IMR-90 (cell line): ENCODE results near the gene AKNA.

Source experiments
- CEBPB ChIP-seq: IDR thresholded peaks from 2 replicates; pipeline ENCODE4 v1.6.1; 2012; ENCODE audit warnings: low read depth, low read length, improper control_type of control experiment
- MAZ ChIP-seq: IDR thresholded peaks from 2 replicates; pipeline ENCODE4 v1.6.1; 2012; ENCODE audit warnings: low read depth, mild to moderate bottlenecking, low read length, improper control_type of control experiment, moderate library complexity, borderline replicate concordance
- POLR2A ChIP-seq: IDR thresholded peaks from 2 replicates; pipeline ENCODE4 v1.6.1; 2012; ENCODE audit warnings: mild to moderate bottlenecking, low read depth, low read length
- TF ChIP-seq, protein P1 (sequence below): conservative IDR thresholded peaks from 2 replicates; pipeline ENCODE4 v1.5.1; 2012; ENCODE audit warnings: mild to moderate bottlenecking, low read depth, low read length, improper control_type of control experiment

DNA sequence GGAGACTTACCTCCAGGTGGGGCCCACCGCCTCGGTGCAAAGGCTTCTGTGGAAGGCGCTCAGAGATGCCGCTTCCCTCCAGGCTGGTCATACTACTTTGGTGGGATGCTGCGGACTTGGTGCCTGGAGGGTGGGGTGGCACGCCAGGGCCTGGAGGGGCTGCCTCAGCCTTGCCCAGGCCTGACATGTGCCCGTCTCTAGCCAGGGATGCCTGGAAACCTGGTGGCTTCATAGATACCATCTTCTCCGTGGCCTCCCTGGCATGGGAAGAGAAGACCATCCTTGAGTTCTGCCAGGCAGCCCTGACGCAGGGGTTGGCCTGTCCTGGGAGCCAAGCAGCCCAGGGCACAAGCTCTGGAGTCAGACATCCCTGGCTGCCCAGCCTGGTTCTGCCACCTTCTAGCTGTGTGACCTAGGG lies 29.9 kb downstream of the AKNA start:
- TF ChIP-seq, protein P1, sequence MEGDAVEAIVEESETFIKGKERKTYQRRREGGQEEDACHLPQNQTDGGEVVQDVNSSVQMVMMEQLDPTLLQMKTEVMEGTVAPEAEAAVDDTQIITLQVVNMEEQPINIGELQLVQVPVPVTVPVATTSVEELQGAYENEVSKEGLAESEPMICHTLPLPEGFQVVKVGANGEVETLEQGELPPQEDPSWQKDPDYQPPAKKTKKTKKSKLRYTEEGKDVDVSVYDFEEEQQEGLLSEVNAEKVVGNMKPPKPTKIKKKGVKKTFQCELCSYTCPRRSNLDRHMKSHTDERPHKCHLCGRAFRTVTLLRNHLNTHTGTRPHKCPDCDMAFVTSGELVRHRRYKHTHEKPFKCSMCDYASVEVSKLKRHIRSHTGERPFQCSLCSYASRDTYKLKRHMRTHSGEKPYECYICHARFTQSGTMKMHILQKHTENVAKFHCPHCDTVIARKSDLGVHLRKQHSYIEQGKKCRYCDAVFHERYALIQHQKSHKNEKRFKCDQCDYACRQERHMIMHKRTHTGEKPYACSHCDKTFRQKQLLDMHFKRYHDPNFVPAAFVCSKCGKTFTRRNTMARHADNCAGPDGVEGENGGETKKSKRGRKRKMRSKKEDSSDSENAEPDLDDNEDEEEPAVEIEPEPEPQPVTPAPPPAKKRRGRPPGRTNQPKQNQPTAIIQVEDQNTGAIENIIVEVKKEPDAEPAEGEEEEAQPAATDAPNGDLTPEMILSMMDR: no peak
- TF ChIP-seq MAZ (no peak), POLR2A (no peak), CEBPB (no peak)
